GM12878 (cell line): Measurements from ENCODE around the gene ARHGAP30. TPM values are rescaled to one million over a fixed set of nuclear protein-coding genes. Genes with fewer than 3 reads are reported as not detected.

Source experiments
- ATAC-seq: fragments of 200-7000 bp; cut with Tn5 transposase; 3 replicates; pipeline ENCODE4 v1.9.1; 2020; ENCODE audit warnings: mild to moderate bottlenecking, moderate library complexity
- BruUV-seq: library from RNA; stranded (reverse); fragments of 400-500 nt; replicated peaks from 2 replicates; lab custom pipeline; 2021; lab: Mats Ljungman, UMichigan
- CTCF ChIA-PET: fragments of 300-600 bp; sonication (Branson Sonifier 250); formaldehyde crosslinking; extraction: SDS; loops from one replicate; lab custom pipeline; 2021; ENCODE audit warnings: inconsistent platforms; lab: Yijun Ruan, JAX
- POLR2A ChIA-PET: fragments of 350-600 bp; formaldehyde crosslinking; extraction: SDS; loops from one replicate; lab custom pipeline; 2021; ENCODE audit warnings: inconsistent platforms; lab: Charles Lee
- RAD21 ChIA-PET: fragments of 300-600 bp; sonication (Branson Sonifier 250); formaldehyde crosslinking; loops from one replicate; lab custom pipeline; 2023; ENCODE audit warnings: antibody characterized with exemption; ENCODE audit not compliant: unreplicated experiment; lab: Charles Lee
- SMC1A ChIA-PET: fragments of 300-600 bp; sonication (Branson Sonifier 250); formaldehyde crosslinking; loops from one replicate; lab custom pipeline; 2023; ENCODE audit not compliant: unreplicated experiment, uncharacterized antibody; lab: Charles Lee
- DNase-seq: peaks from one replicate; pipeline ENCODE4 v3.0.0-alpha.2; 2011; ENCODE audit warnings: low read depth, low spot score
- FAIRE-seq: peaks from 3 replicates; lab custom pipeline; 2011; peaks lifted over from hg19 to GRCh38; lab: Jason Lieb, UNC
- H2AFZ ChIP-seq: 2 replicates; pipeline ENCODE4 v1.6.0; 2011; ENCODE audit warnings: low read depth, low read length, control low read depth; ENCODE audit not compliant: control insufficient read depth
- H3K27ac ChIP-seq: 2 replicates; pipeline ENCODE4 v1.5.1; 2011; ENCODE audit warnings: control low read depth; ENCODE audit not compliant: control insufficient read depth, insufficient read depth
- H3K27me3 ChIP-seq, 2 experiments: replicated peaks in 1 of 2; 2 replicates each; pipeline versions ENCODE4 v1.6.0 to v1.6.1; 2011; ENCODE audit warnings: low read length in 1 of 2; ENCODE audit not compliant: control insufficient read depth in 2 of 2, insufficient read depth in 2 of 2
- H3K36me3 ChIP-seq, 2 experiments: 2 replicates each; pipeline ENCODE4 v1.5.1; 2011; ENCODE audit warnings: low read length in 1 of 2; ENCODE audit not compliant: control insufficient read depth in 2 of 2, insufficient read depth in 2 of 2
- H3K4me1 ChIP-seq: 2 replicates; pipeline ENCODE4 v1.6.1; 2011; ENCODE audit warnings: mild to moderate bottlenecking, low read length, moderate library complexity, mixed read lengths; ENCODE audit not compliant: control insufficient read depth, insufficient read depth
- H3K4me2 ChIP-seq: 2 replicates; pipeline ENCODE4 v1.6.0; 2011; ENCODE audit warnings: control low read depth; ENCODE audit not compliant: control insufficient read depth, insufficient read depth
- H3K4me3 ChIP-seq: fragments of 200-600 bp; sonication (generic); 2 replicates; pipeline ENCODE4 v1.5.1; 2016
- H3K79me2 ChIP-seq: 2 replicates; pipeline ENCODE4 v1.6.0; 2011; ENCODE audit warnings: low read length; ENCODE audit not compliant: control insufficient read depth, insufficient read depth
- H3K9ac ChIP-seq: 2 replicates; pipeline ENCODE4 v1.8.0; 2011; ENCODE audit warnings: low read length, control low read depth, mixed read lengths; ENCODE audit not compliant: control insufficient read depth, insufficient read depth
- H3K9me3 ChIP-seq: replicated peaks from 3 replicates; pipeline ENCODE4 v1.5.1; 2011; ENCODE audit warnings: mild to moderate bottlenecking, low read length; ENCODE audit not compliant: control insufficient read depth, insufficient read depth
- H4K20me1 ChIP-seq: 2 replicates; pipeline ENCODE4 v1.6.0; 2011; ENCODE audit not compliant: control insufficient read depth, insufficient read depth
- SUZ12 ChIP-seq: fragments of 200-600 bp; sonication (generic); IDR thresholded peaks from one replicate; pipeline ENCODE4 v1.6.1; 2018; ENCODE audit warnings: antibody characterized with exemption, mild to moderate bottlenecking; ENCODE audit not compliant: unreplicated experiment
- ZBTB11 ChIP-seq: fragments of 450-650 bp; formaldehyde crosslinking; IDR thresholded peaks from 2 replicates; pipeline ENCODE4 v1.5.0; 2022; ENCODE audit warnings: mild to moderate bottlenecking, missing genetic modification characterization
- WGBS: methylation state at CpG from one replicate; pipeline ENCODE4 v1.1.6; 2016; ENCODE audit warnings: low lambda C conversion rate; ENCODE audit not compliant: insufficient replicate concordance, insufficient coverage; ENCODE audit errors: missing lambda C conversion rate; 5-methylcytosine and 5-hydroxymethylcytosine counted together
- in situ Hi-C: fragments of 300-500 bp; cut with MboI; formaldehyde crosslinking; loops from 9 replicates; pipeline ENCODE4 v1.14.3; 2018; ENCODE audit warnings: mixed read lengths
- intact Hi-C: fragments of 100-400 bp; cut with micrococcal nuclease; formaldehyde crosslinking; loops from one replicate; pipeline ENCODE4 v1.14.2; 2022; ENCODE audit not compliant: unreplicated experiment
- polyA plus RNA-seq, 11 experiments: library from polyadenylated mRNA; depleted of rRNA in 4 of 11; unstranded in 6 of 11; stranded (reverse) in 5 of 11; fragments of >200 nt; fragmentation: Nextera tagmentation in 4 of 11; fragmentation: Illumina TruSeq in 1 of 11; extraction: Ambion mirVana in 4 of 11; extraction: Trizol in 1 of 11; gene quantifications; 1 replicate in 1 of 11; 2 replicates in 10 of 11; pipeline versions ENCODE4 v1.2.1 to v1.2.3, GENCODE V29; 2011 to 2016; ENCODE audit warnings: inconsistent platforms in 2 of 11, missing spikeins in 2 of 11, low read depth in 1 of 11
- total RNA-seq, 4 experiments: library from RNA; depleted of rRNA in 3 of 4; stranded (reverse); fragments of >200 nt in 3 of 4; fragmentation: Illumina TruSeq in 1 of 4; extraction: Trizol in 1 of 4; gene quantifications; 2 replicates each; pipeline versions ENCODE4 v1.2.1 to v1.2.3, GENCODE V29; 2013 to 2021

Gene ARHGAP30
- total and polyA plus RNA-seq, 10 of the 15 experiments (the other 5 are each of a cell fraction or from before 2014, with no cell fraction given) = 12.9 to 143 (median 76.3) TPM

DNA sequence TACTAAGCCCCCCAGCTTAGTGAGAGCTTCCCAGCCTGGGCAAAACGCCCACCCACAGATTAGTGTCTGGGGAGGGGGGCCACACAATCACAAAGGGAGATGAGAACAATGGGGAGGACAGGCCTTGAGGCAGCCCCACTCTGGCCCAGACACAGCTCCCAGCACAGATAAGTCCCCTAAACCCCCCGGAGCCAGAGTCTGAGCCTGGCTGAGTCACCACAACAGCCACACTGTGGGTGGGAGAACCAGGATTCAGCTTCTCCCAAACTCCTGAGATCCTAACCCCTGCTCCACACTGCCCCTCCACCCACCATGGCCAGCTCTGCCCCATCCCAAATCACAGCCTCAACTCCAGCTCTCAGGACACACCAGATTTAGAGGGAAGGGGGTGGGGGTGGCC, 15.5 kb upstream of the ARHGAP30 start:
- Histone ChIP-seq H3K9ac (no peak overlapping the region), H3K4me3 (no peak overlapping the region), H3K79me2 (no peaks in the 10 kb centered on the region), H3K27ac (no peak overlapping the region), H3K9me3 (no peaks in the 10 kb centered on the region), H3K36me3 (no peaks in the 10 kb centered on the region), H4K20me1 (no peaks in the 10 kb centered on the region), H3K4me1 (no peaks in the 10 kb centered on the region; the same call in 1 of the 2 replicates), H3K27me3 (no peaks in the 10 kb centered on the region), H3K4me2 (no peak overlapping the region), H2AFZ (no peak overlapping the region)
- in situ Hi-C loops (no loop called here), intact Hi-C loops (no loop called here)
- ChIA-PET SMC1A (interaction anchor here (1.1 to 2.7 kb wide), 3 partner anchors 8 to 175 kb away, joined by 3 to 8 read pairs (median 3); no protein-coding TSS in a partner anchor), CTCF (interaction anchor here (0.9 to 1.3 kb wide), 2 partner anchors 10 to 87 kb away, joined by 4 to 5 read pairs; no protein-coding TSS in a partner anchor), RAD21 (interaction anchor here (1.4 kb wide), 1 partner anchor 14 kb away, joined by 3 read pairs; no protein-coding TSS in a partner anchor), POLR2A (no interaction called here)
- ATAC-seq = no peak
- TF ChIP-seq ZBTB11 (CRISPR knock-in tag) (no peak), SUZ12 (no peak)
- no TSS peak for BruUV-seq
- no peak for DNase-seq
- WGBS = 42% methylated on average over 2 of the region's 2 CpGs
- no peak for FAIRE-seq
